Activated T-helper 1 cell treated with Interleukin-2 at 50 U/mL for 16 hours (primary cell): ENCODE results near the gene TRUB2.
A peak's percentile ranks its signal among the peaks of the same experiment; 100 is the strongest.
"Not testable (repeated sequence)": the region's sequence is repeated elsewhere in the genome, so short reads cannot be mapped to it uniquely, and the experiment has no call there.

Experiments
- DNase-seq: peaks from one replicate; pipeline ENCODE4 v3.0.0-alpha.2; 2020; ENCODE audit warnings: low read depth

The TRUB2 gene

GRCh38 chr9:128298535-128299482 is 23.4 kb downstream of the TRUB2 start:
- no peak for DNase-seq

GRCh38 chr9:128297221-128297773 is 24.9 kb downstream of the TRUB2 start:
- no peak for DNase-seq

DNA sequence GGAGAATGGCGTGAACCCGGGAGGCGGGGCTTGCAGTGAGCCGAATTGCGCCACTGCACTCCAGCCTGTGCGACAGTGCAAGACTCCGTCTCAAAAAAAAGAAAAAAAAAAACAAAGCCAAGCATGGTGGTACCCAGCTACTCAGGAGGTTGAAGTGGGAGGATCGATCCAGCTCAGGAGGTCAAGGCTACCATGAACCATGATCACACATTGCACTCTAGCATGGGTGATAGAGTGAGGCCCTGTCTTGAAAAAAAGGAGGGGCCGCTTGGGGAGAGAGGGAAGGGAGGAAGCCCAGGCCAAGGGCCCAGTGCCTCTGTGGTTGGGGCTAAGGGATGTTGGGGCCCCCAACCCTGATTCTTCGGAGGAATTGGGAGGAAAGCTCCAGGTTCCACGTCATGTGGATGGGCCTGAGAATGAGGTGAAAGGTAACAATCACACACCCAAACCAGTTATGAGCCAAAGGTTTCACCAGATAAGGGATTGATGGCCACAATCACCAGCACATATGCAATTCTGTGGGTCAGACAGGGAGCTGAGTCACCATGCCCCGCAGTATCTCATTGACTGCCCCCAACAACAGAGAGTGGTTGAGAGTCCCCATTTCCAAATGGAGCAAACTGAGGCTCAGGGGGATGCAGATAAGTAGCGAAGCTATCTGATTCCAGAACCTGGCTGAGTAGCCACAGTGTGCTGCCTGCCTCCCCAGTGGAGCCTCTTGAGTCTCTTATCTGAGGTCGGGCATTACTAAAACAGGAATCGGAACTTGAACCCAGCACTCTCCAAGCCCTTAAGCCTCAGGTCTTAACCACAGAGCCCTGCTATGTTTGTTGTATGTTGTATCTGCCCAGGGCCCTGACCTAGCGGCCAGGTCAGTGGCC is 25.7 kb downstream of the TRUB2 start:
- no peak for DNase-seq

- DNase-seq = no peak
These were observed 28.1 kb downstream of the TRUB2 start for GRCh38 chr9:128294142-128294541.

DNA sequence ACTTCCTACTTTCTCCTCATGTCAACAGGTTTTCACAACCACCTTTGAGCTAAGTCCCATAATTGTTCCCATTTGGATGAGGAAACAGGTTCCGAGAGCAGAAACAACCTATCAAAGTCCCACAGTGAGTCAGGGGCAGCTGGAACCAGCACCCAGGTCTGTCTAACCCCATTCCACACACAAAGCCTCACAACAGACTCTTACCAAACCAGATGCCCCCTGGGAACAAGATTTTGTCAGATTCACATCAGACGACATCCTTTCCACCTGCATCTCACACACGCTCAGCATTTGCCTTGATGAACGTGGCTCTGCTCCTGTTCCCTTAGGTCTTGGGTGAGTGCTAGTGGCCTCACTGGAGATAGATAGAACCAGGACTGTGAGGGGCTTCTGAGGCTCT is 29.2 kb downstream of the TRUB2 start:
- DNase-seq = no peak

DNA sequence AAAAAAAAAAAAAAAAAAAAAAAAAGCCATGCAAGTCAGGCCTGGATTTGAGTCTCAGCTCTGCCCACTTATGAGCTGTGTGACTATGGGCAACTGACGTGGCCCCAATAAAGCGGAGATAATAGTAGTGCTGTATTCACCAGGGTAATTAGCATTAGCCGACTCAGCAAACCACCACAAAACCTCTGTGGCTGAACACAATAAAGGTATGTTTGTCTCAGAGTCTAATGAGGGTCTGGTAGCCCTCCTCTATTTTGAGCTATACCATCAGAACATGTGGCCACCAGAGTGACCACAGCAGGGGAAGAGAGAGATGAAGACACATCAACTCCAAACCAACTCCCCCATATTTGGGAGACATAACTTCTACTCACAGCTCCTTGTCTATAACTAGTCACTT is 30.2 kb downstream of the TRUB2 start:
- DNase-seq = no peak

GRCh38 chr9:128288273-128289004 is 33.8 kb downstream of the TRUB2 start:
- no peak for DNase-seq

DNA sequence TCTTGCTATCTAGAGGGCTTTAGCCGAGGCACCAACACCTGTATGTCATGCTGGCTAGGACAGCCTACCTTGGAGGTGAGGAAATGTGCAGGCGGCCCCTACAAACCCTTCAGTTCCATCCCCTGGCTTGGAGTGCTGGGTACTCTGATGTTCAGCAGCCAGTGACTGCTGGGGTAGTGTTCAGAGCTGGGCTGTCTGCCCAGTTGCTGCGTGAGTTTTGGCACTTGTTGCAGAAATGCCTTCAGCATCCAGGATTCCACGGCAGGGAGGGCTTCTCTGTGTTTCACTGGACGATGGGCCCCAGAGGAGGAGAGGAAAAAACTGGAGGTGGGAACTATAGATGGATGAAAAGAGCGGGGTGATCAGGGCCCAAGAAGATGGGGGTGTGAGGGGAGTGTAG is 35.8 kb downstream of the TRUB2 start:
- no peak for DNase-seq

- DNase-seq = no peak
These were observed 37.0 kb downstream of the TRUB2 start for GRCh38 chr9:128285033-128285784.

GRCh38 chr9:128282500-128282899 is 39.7 kb downstream of the TRUB2 start:
- no peak for DNase-seq

GRCh38 chr9:128280084-128280622 is 42.1 kb downstream of the TRUB2 start:
- no peak for DNase-seq

- not testable (repeated sequence) for DNase-seq
These were observed 42.9 kb downstream of the TRUB2 start for GRCh38 chr9:128279088-128280073.

DNA sequence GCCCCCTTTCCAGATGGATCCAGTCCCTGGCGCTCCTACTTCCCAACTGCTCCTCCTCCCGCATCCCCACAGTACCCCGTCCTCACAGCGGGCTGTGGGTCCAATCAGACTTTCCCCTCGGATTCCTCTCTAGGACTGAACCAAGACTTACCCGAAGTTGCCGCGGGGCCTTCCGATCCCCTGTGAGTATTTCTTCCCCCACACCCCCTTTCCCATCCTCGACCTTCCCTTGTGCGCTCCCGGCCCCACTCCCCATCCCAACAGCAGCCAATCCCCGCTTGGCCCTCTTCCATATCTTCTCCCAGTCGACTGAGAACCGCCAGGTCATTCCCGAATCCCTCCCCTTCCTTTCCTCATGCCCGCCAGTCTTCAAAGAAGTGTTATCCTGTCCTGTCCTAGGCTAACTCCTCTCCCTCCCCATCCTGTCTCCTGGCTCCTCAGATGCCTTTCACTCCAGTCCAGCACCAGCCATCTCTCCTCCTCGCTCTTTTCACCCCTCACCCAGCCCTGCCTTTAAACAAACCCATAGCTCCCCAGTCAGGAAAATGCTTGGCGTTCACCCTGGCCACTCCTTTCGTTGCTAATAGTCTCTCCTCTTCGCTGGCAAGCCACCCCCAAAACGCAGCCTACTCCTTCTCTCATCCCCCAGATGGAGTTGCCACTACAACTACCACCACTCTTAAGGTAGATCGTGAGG is 45.5 kb downstream of the TRUB2 start:
- no peak for DNase-seq

GRCh38 chr9:128276008-128276573 is 46.2 kb downstream of the TRUB2 start, which contains the start of gene SWI5:
Gene SWI5, plus strand, starts transcription at chr9:128276276.
- peak; percentile 99 for DNase-seq

DNA sequence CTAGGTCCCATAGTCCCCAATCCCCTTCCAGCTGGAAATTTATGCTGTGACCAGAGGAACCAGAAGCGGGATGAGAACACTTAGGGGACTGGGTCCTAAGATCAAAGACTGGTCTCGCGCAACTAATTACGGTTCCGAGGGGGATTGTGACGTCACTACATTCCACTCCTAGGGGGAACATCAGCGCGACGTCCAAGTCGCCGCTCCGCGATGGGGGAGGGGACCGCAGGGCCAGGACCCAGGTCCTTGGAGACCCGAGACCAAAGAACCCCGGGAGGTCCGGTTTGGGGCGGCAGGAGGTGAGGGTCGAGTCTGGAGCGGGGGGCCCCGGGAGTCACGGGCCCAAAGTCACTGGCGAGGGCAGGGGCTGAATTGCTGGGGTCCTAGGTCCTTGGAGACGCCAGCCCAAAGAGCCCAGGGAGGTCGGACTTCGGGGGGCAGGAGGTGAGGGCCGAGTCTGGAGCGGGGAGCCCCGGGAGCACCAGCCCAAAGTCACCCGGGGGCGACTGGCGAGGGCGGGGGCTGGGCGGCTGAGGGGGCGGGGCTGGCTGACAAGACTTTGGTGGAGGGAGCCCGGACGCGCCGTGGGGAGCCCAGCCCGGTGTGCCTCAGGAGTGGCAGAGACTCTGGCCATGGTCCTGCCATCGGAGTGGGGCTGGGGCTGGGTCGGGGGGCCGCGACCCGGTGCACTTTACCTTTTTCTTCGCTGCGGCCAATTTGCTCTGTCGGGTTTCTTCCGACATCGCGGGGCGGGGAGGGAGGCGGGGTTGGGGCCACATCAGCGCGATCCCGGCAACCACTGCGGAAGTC is 46.8 kb downstream of the TRUB2 start, which contains the start of gene GOLGA2:
Gene GOLGA2 (minus strand): TSS at position 810 of the 810 bp plus-strand sequence. CDS start 31 bp downstream, at position 779.
- DNase-seq = no peak

GRCh38 chr9:128274245-128274644 is 48.0 kb downstream of the TRUB2 start:
- DNase-seq = no peak

GRCh38 chr9:128271512-128271911 is 50.7 kb downstream of the TRUB2 start:
- DNase-seq = no peak
